Muscle layer of colon (tissue), 2 donors: ENCODE measurements around the gene GSTM1.

Experiments
- H3K27ac ChIP-seq: one replicate; pipeline ENCODE4 v1.7.0; 2013; ENCODE audit warnings: low read depth, mild to moderate bottlenecking, low read length, moderate library complexity
- H3K27me3 ChIP-seq, 2 donors: one replicate each; pipeline ENCODE4 v1.7.0; 2013; ENCODE audit warnings: low read length in 2 of 2, mild to moderate bottlenecking in 2 of 2; ENCODE audit not compliant: insufficient read depth in 2 of 2, control insufficient read depth in 1 of 2
- H3K36me3 ChIP-seq: one replicate; pipeline ENCODE4 v1.7.0; 2013; ENCODE audit warnings: mild to moderate bottlenecking, low read length; ENCODE audit not compliant: insufficient read depth
- H3K4me1 ChIP-seq: one replicate; pipeline ENCODE4 v1.7.0; 2013; ENCODE audit warnings: mild to moderate bottlenecking, low read length; ENCODE audit not compliant: insufficient read depth
- H3K4me3 ChIP-seq, 2 donors: one replicate each; pipeline ENCODE4 v1.7.0; 2013; ENCODE audit warnings: low read length in 2 of 2, low read depth in 1 of 2, mild to moderate bottlenecking in 1 of 2, moderate library complexity in 1 of 2
- H3K9ac ChIP-seq: one replicate; pipeline ENCODE4 v1.7.0; 2013; ENCODE audit warnings: low read length
- H3K9me3 ChIP-seq: one replicate; pipeline ENCODE4 v1.7.0; 2013; ENCODE audit warnings: mild to moderate bottlenecking, low read length
- donor health status: abdominal sarcoma.
- donor health status: Adenocarcinoma of cecum.

The GSTM1 gene

GRCh38 chr1:109721042-109721441 is 33.4 kb downstream of the GSTM1 start:
- H3K4me1 ChIP-seq, result peaks cover 8% of the 10 kb centered on the region
- H3K27me3 ChIP-seq, result no peaks in the 10 kb centered on the region
- H3K27ac ChIP-seq, result no peak overlapping the region
- H3K4me3 ChIP-seq, result no peak overlapping the region
- no peaks in the 10 kb centered on the region for H3K9me3 ChIP-seq
- H3K36me3 ChIP-seq, result no peaks in the 10 kb centered on the region
- no peak overlapping the region for H3K9ac ChIP-seq

DNA sequence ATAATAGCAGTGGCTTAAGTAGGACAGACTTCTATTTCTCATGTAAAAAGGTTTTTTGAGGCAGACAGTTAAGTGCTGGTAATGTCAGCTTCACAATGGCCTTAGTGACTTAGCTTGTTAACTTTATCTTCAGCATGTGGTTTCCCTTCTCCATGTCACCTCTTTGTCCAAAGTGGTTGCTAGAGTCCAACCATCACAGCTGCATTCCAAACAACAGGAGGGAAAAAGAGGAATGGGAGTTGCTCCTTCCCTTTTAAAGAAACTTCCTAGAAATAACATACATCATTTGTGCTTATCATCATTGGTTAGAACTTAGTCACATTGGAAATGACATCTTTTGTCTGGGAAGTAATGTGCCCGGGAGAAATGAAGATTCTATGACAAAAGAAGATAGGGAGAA is 34.4 kb downstream of the GSTM1 start:
- Histone ChIP-seq H3K36me3 (no peaks in the 10 kb centered on the region), H3K4me3 (no peak overlapping the region), H3K9ac (no peak overlapping the region), H3K27ac (no peak overlapping the region), H3K27me3 (no peaks in the 10 kb centered on the region), H3K9me3 (no peaks in the 10 kb centered on the region), H3K4me1 (peaks cover 8% of the 10 kb centered on the region)

- Histone ChIP-seq H3K9ac (no peak overlapping the region), H3K27me3 (no peaks in the 10 kb centered on the region), H3K9me3 (no peaks in the 10 kb centered on the region), H3K27ac (no peak overlapping the region), H3K36me3 (no peaks in the 10 kb centered on the region), H3K4me3 (no peak overlapping the region), H3K4me1 (peaks cover 8% of the 10 kb centered on the region)
Observed at GRCh38 chr1:109722908-109723691, 35.5 kb downstream of the GSTM1 start.

GRCh38 chr1:109724933-109725332 is 37.3 kb downstream of the GSTM1 start:
- Histone ChIP-seq H3K9me3 (no peaks in the 10 kb centered on the region), H3K4me1 (peaks cover 8% of the 10 kb centered on the region), H3K9ac (no peak overlapping the region), H3K36me3 (no peaks in the 10 kb centered on the region), H3K27me3 (no peaks in the 10 kb centered on the region), H3K4me3 (no peak overlapping the region), H3K27ac (no peak overlapping the region)

GRCh38 chr1:109725510-109725909 is 37.9 kb downstream of the GSTM1 start:
- H3K27ac ChIP-seq, result no peak overlapping the region
- no peak overlapping the region for H3K4me3 ChIP-seq
- H3K9ac ChIP-seq, result no peak overlapping the region
- no peaks in the 10 kb centered on the region for H3K9me3 ChIP-seq
- peaks cover 8% of the 10 kb centered on the region for H3K4me1 ChIP-seq
- no peaks in the 10 kb centered on the region for H3K36me3 ChIP-seq
- no peaks in the 10 kb centered on the region for H3K27me3 ChIP-seq

GRCh38 chr1:109726007-109726406 is 38.4 kb downstream of the GSTM1 start:
- H3K9ac ChIP-seq, result no peak overlapping the region
- no peak overlapping the region for H3K27ac ChIP-seq
- no peak overlapping the region for H3K4me3 ChIP-seq
- H3K4me1 ChIP-seq, result peaks cover 8% of the 10 kb centered on the region
- H3K9me3 ChIP-seq, result no peaks in the 10 kb centered on the region
- no peaks in the 10 kb centered on the region for H3K36me3 ChIP-seq
- no peaks in the 10 kb centered on the region for H3K27me3 ChIP-seq

DNA sequence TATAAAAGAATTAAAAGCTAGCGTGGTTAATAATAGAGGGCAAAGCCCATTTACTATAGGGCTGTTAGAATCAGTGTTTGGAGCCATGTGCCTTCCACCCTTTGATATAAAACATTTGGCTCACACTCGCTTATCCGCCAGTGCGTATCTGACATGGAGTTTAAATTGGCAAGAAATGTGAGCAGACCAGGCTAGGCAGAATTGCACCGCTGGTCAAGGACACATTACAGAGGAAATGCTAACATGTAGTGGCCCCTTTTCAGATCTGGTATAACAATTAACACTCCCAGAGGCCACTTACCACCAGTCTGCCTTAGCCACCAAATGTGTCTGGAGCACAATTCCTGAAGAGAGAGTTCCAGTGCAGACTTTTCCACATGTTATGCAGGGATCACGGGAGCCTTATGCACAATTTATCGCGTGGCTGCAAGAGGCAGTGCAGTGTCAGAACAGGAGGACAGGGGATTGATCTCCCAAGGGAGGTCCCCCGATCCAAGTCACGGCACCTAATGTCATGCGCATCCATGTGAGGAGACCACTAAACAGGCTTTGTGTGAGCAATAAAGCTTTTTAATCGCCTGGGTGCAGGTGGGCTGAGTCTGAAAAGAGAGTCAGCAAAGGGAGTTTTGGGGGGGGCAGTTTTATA is 39.2 kb downstream of the GSTM1 start:
- Histone ChIP-seq H3K36me3 (no peaks in the 10 kb centered on the region), H3K27me3 (no peaks in the 10 kb centered on the region), H3K9me3 (no peaks in the 10 kb centered on the region), H3K4me3 (no peak overlapping the region), H3K9ac (no peak overlapping the region), H3K4me1 (peaks cover 8% of the 10 kb centered on the region), H3K27ac (no peak overlapping the region)

- H3K4me1 ChIP-seq, result no peaks in the 10 kb centered on the region
- H3K27me3 ChIP-seq, result no peaks in the 10 kb centered on the region
- no peak overlapping the region for H3K27ac ChIP-seq
- H3K9ac ChIP-seq, result no peak overlapping the region
- no peaks in the 10 kb centered on the region for H3K36me3 ChIP-seq
- H3K9me3 ChIP-seq, result no peaks in the 10 kb centered on the region
- no peak overlapping the region for H3K4me3 ChIP-seq
Observed at GRCh38 chr1:109728870-109729269, 41.3 kb downstream of the GSTM1 start.

GRCh38 chr1:109730666-109731065 is 43.0 kb downstream of the GSTM1 start:
- H3K27me3 ChIP-seq, result no peaks in the 10 kb centered on the region
- no peaks in the 10 kb centered on the region for H3K4me1 ChIP-seq

GRCh38 chr1:109732390-109732881 is 44.8 kb downstream of the GSTM1 start:
- H3K27ac ChIP-seq, result no peak overlapping the region
- no peak overlapping the region for H3K9ac ChIP-seq
- H3K36me3 ChIP-seq, result peaks cover 3% of the 10 kb centered on the region

More at GRCh38 chr1:109730666-109731065, 43.0 kb downstream of the GSTM1 start:
- Histone ChIP-seq H3K9me3 (no peaks in the 10 kb centered on the region), H3K36me3 (no peaks in the 10 kb centered on the region), H3K4me3 (no peak overlapping the region), H3K27ac (no peak overlapping the region), H3K9ac (no peak overlapping the region)

DNA sequence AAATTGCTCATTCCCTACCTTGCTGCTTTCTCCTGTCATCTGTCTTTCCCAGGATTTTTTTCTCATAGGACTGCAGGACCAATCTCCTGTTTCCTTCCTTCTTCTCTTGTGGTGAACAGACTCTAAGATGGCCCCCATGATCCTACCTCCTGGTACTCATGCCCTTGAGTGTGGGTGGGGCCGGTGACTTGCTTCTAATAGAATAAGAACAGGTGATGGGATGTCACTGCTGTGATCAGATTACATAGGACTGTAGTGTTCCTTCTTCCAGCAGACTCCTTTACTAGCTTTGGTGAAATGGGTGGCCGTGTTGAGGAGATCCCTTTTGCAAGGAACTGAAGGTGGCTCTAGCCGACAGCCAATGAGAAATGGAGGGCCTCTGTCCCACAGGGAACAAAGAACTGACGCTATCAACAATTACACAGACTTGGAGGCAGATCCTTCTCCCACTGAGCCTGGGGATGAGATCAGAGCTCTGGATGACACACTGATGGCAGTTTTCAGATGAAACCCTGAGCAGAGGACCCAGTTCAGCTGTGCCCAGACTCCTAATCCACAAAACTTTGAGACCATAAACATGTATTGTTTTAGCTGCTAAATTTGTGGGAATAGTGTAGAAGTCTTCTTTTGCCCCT is 45.7 kb downstream of the GSTM1 start:
- H3K9me3 ChIP-seq, result no peaks in the 10 kb centered on the region
- no peak overlapping the region for H3K4me3 ChIP-seq
- H3K4me1 ChIP-seq, result no peaks in the 10 kb centered on the region
- H3K9ac ChIP-seq, result no peak overlapping the region
- H3K27ac ChIP-seq, result no peak overlapping the region
- H3K36me3 ChIP-seq, result peaks cover 10% of the 10 kb centered on the region
- no peaks in the 10 kb centered on the region for H3K27me3 ChIP-seq

More at GRCh38 chr1:109732390-109732881, 44.8 kb downstream of the GSTM1 start:
- Histone ChIP-seq H3K4me3 (no peak overlapping the region), H3K27me3 (no peaks in the 10 kb centered on the region), H3K4me1 (no peaks in the 10 kb centered on the region), H3K9me3 (no peaks in the 10 kb centered on the region)
